Neuronal stem cell (in vitro differentiated cells): ENCODE measurements around the gene AJUBA.

Source experiments
- DNase-seq: peaks from one replicate; pipeline ENCODE4 v3.0.0-alpha.2; 2013; ENCODE audit warnings: low spot score
- H2AFZ ChIP-seq: one replicate; pipeline ENCODE4 v1.6.1; 2013; ENCODE audit warnings: mild to moderate bottlenecking, low read length, inconsistent platforms
- H2AK5ac ChIP-seq: 2 replicates; pipeline ENCODE4 v1.6.1; 2013; ENCODE audit warnings: low read depth, mild to moderate bottlenecking, inconsistent platforms, low read length, moderate library complexity, mixed read lengths
- H2BK120ac ChIP-seq: 2 replicates; pipeline ENCODE4 v1.6.1; 2013; ENCODE audit warnings: low read depth, mild to moderate bottlenecking, inconsistent platforms, low read length, moderate library complexity, mixed read lengths
- H2BK12ac ChIP-seq: one replicate; pipeline ENCODE4 v1.6.1; 2013; ENCODE audit warnings: low read length, inconsistent platforms
- H2BK15ac ChIP-seq: 2 replicates; pipeline ENCODE4 v1.6.1; 2013; ENCODE audit warnings: mild to moderate bottlenecking, low read length, inconsistent platforms, mixed read lengths
- H2BK5ac ChIP-seq: one replicate; pipeline ENCODE4 v1.6.1; 2013; ENCODE audit warnings: inconsistent platforms, mild to moderate bottlenecking, low read length, moderate library complexity
- H3K14ac ChIP-seq: one replicate; pipeline ENCODE4 v1.6.1; 2013; ENCODE audit warnings: low read length, inconsistent platforms
- H3K18ac ChIP-seq: 2 replicates; pipeline ENCODE4 v1.6.1; 2013; ENCODE audit warnings: low read length, inconsistent platforms
- H3K23ac ChIP-seq: 2 replicates; pipeline ENCODE4 v1.6.1; 2013; ENCODE audit warnings: low read depth, mild to moderate bottlenecking, mixed read lengths, low read length, inconsistent platforms; ENCODE audit not compliant: poor library complexity
- H3K27ac ChIP-seq: replicated peaks from 3 replicates; pipeline ENCODE4 v1.5.1; 2013; ENCODE audit warnings: low read length, inconsistent platforms
- H3K27me3 ChIP-seq, 3 experiments: 2 replicates each; pipeline ENCODE4 v1.6.1; 2013; ENCODE audit warnings: low read length in 3 of 3, mild to moderate bottlenecking in 2 of 3, inconsistent platforms in 1 of 3, low read depth in 1 of 3, mixed read lengths in 1 of 3, moderate library complexity in 1 of 3; ENCODE audit not compliant: control insufficient read depth in 3 of 3, insufficient read depth in 3 of 3
- H3K36me3 ChIP-seq, 2 donors: replicated peaks in 1 of 2; 2 replicates each; pipeline ENCODE4 v1.6.1; 2013; ENCODE audit warnings: low read length in 2 of 2; ENCODE audit not compliant: control insufficient read depth in 2 of 2, insufficient read depth in 2 of 2
- H3K4ac ChIP-seq: 2 replicates; pipeline ENCODE4 v1.6.1; 2013; ENCODE audit warnings: inconsistent platforms, mild to moderate bottlenecking, low read length, moderate library complexity
- H3K4me1 ChIP-seq, 2 donors: 1 replicate in 1 of 2; 2 replicates in 1 of 2; pipeline ENCODE4 v1.6.1; 2013; ENCODE audit warnings: low read length in 2 of 2, low read depth in 1 of 2; ENCODE audit not compliant: control insufficient read depth in 2 of 2, insufficient read depth in 1 of 2
- H3K4me2 ChIP-seq: one replicate; pipeline ENCODE4 v1.6.1; 2013; ENCODE audit warnings: mild to moderate bottlenecking, low read length, inconsistent platforms; ENCODE audit not compliant: insufficient read depth, poor library complexity, severe bottlenecking
- H3K4me3 ChIP-seq, 2 donors: 2 replicates each; pipeline ENCODE4 v1.5.1; 2013; ENCODE audit warnings: low read length in 2 of 2, mild to moderate bottlenecking in 2 of 2, inconsistent platforms in 1 of 2, moderate library complexity in 1 of 2
- H3K79me1 ChIP-seq: one replicate; pipeline ENCODE4 v1.6.1; 2013; ENCODE audit warnings: low read depth, mild to moderate bottlenecking, inconsistent platforms, low read length, moderate library complexity
- H3K9ac ChIP-seq: one replicate; pipeline ENCODE4 v1.6.1; 2013; ENCODE audit warnings: mild to moderate bottlenecking, low read depth, low read length, inconsistent platforms; ENCODE audit not compliant: poor library complexity
- H3K9me3 ChIP-seq, 2 donors: replicated peaks in 1 of 2; 2 replicates each; pipeline versions ENCODE3 to v1.6.1; 2013; ENCODE audit warnings: low read length in 2 of 2, mild to moderate bottlenecking in 2 of 2, inconsistent platforms in 1 of 2, low read depth in 1 of 2, mixed read lengths in 1 of 2, moderate library complexity in 1 of 2; ENCODE audit not compliant: control insufficient read depth in 2 of 2, insufficient read depth in 1 of 2
- H4K8ac ChIP-seq: one replicate; pipeline ENCODE4 v1.6.1; 2013; ENCODE audit warnings: low read depth, mild to moderate bottlenecking, inconsistent platforms, low read length, moderate library complexity
- H4K91ac ChIP-seq: one replicate; pipeline ENCODE4 v1.6.1; 2013; ENCODE audit warnings: low read length, low read depth, mild to moderate bottlenecking, inconsistent platforms; ENCODE audit not compliant: poor library complexity
- WGBS, 2 donors: extraction: QIAGEN DNeasy Blood & Tissue Kit; methylation state at CpG; one replicate each; pipeline ENCODE4 v1.1.7; 2013; ENCODE audit warnings: missing lambda C conversion rate in 2 of 2, mixed read lengths in 1 of 2; ENCODE audit not compliant: insufficient read length in 2 of 2, insufficient replicate concordance in 1 of 2; ENCODE audit errors: extremely low coverage in 2 of 2; 5-methylcytosine and 5-hydroxymethylcytosine counted together

AJUBA gene

GRCh38 chr14:22987291-22987690 lies 4.9 kb upstream of the AJUBA start:
- no peak overlapping the region for H3K14ac ChIP-seq
- no peak overlapping the region for H2BK5ac ChIP-seq
- H3K9ac ChIP-seq: no peak overlapping the region
- no peak overlapping the region for H3K4ac ChIP-seq
- H3K4me1 ChIP-seq: no peaks in the 10 kb centered on the region
- H3K4me2 ChIP-seq: no peak overlapping the region
- H2BK12ac ChIP-seq: no peak overlapping the region
- no peak overlapping the region for H3K27ac ChIP-seq
- no peaks in the 10 kb centered on the region for H3K79me1 ChIP-seq
- H3K9me3 ChIP-seq: peaks cover 0 to 2% of the 10 kb centered on the region in 2 donors
- H2AK5ac ChIP-seq: no peak overlapping the region
- peak overlapping the region; percentile 41 for H3K18ac ChIP-seq
- H3K36me3 ChIP-seq: peaks cover 0 to 24% of the 10 kb centered on the region in 2 donors
- WGBS, 2 donors: no CpG with 5 or more reads among the region's 8 CpGs
- no peaks in the 10 kb centered on the region for H3K27me3 ChIP-seq
- H2AFZ ChIP-seq: no peak overlapping the region
- H4K91ac ChIP-seq: no peak overlapping the region
- H4K8ac ChIP-seq: no peak overlapping the region
- no peak overlapping the region for H2BK15ac ChIP-seq
- no peak for DNase-seq
- no peak overlapping the region for H3K4me3 ChIP-seq
- no peak overlapping the region for H2BK120ac ChIP-seq
- no peak overlapping the region for H3K23ac ChIP-seq

DNA sequence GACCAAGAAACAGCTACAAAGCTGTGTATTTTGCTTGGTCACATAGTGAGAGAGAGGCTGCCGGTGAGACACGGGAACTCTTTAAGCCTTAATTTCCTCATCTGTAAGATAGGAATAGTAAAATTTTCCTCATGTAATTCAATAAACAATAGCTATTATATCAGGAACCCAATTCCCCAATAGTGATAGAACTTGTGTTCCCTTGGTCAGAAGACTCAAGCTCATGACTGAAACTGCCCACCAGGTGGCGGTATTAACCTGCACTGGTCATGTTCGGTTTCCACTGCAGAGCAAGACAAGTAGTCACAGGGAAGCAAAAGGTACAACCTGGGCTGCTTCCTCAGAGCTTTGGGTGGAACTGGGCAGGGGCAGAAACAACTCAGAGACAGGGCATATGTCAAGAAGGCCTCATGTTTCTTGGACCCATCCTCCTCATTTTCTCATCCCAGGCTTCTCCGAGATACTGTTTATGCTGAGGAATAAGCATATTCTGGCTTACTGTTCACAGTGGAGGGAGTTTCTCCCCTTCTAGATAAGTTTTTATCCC lies 4.2 kb upstream of the AJUBA start:
- no peak overlapping the region for H4K91ac ChIP-seq
- no peak overlapping the region for H3K18ac ChIP-seq
- H2BK12ac ChIP-seq: no peak overlapping the region
- no peak overlapping the region for H2AK5ac ChIP-seq
- H2BK5ac ChIP-seq: no peak overlapping the region
- no peaks in the 10 kb centered on the region for H3K27me3 ChIP-seq
- no CpG with 5 or more reads among the region's 5 CpGs for WGBS, 2 donors
- H3K4me3 ChIP-seq: no peak overlapping the region
- H3K4ac ChIP-seq: no peak overlapping the region
- no peak overlapping the region for H3K23ac ChIP-seq
- no peak overlapping the region for H3K14ac ChIP-seq
- H4K8ac ChIP-seq: no peak overlapping the region
- no peaks in the 10 kb centered on the region for H3K4me1 ChIP-seq
- peak; percentile 87 for DNase-seq
- H2BK15ac ChIP-seq: no peak overlapping the region
- peaks cover 0 to 2% of the 10 kb centered on the region in 2 donors for H3K9me3 ChIP-seq
- no peak overlapping the region for H3K27ac ChIP-seq
- no peak overlapping the region for H3K9ac ChIP-seq
- H3K79me1 ChIP-seq: peaks cover 2% of the 10 kb centered on the region
- H2AFZ ChIP-seq: no peak overlapping the region
- H3K36me3 ChIP-seq: peaks cover 0 to 24% of the 10 kb centered on the region in 2 donors
- H2BK120ac ChIP-seq: no peak overlapping the region
- H3K4me2 ChIP-seq: no peak overlapping the region

- Histone ChIP-seq H3K4me3 (no peak overlapping the region), H3K9ac (no peak overlapping the region), H3K18ac (no peak overlapping the region), H3K14ac (no peak overlapping the region), H3K79me1 (peaks cover 7% of the 10 kb centered on the region), H3K27ac (no peak overlapping the region), H3K4me1 (no peaks in the 10 kb centered on the region), H3K9me3 (peaks cover 0 to 2% of the 10 kb centered on the region in 2 donors), H3K36me3 (peaks cover 0 to 24% of the 10 kb centered on the region in 2 donors), H4K8ac (no peak overlapping the region), H2AK5ac (no peak overlapping the region), H4K91ac (no peak overlapping the region), H3K27me3 (no peaks in the 10 kb centered on the region), H3K4ac (no peak overlapping the region), H2BK120ac (no peak overlapping the region), H3K23ac (no peak overlapping the region), H2BK15ac (no peak overlapping the region), H2BK12ac (no peak overlapping the region), H2BK5ac (no peak overlapping the region), H3K4me2 (no peak overlapping the region), H2AFZ (no peak overlapping the region)
- no CpG with 5 or more reads among the region's 2 CpGs for WGBS, 2 donors
- DNase-seq: no peak
Measured at GRCh38 chr14:22985894-22986507, 3.6 kb upstream of the AJUBA start.

GRCh38 chr14:22984959-22985658 lies 2.8 kb upstream of the AJUBA start:
- no peaks in the 10 kb centered on the region for H3K27me3 ChIP-seq
- H2BK15ac ChIP-seq: no peak overlapping the region
- no peak overlapping the region for H4K91ac ChIP-seq

More at GRCh38 chr14:22984959-22985658, 2.8 kb upstream of the AJUBA start:
- H3K9ac ChIP-seq: no peak overlapping the region
- H3K4ac ChIP-seq: no peak overlapping the region
- no peak overlapping the region for H3K4me3 ChIP-seq
- no CpG with 5 or more reads among the region's 6 CpGs for WGBS, 2 donors
- H2AFZ ChIP-seq: no peak overlapping the region
- no peak overlapping the region for H3K14ac ChIP-seq
- H2AK5ac ChIP-seq: no peak overlapping the region
- H3K9me3 ChIP-seq: peaks cover 0 to 2% of the 10 kb centered on the region in 2 donors
- H3K36me3 ChIP-seq: peaks cover 0 to 26% of the 10 kb centered on the region in 2 donors
- H2BK12ac ChIP-seq: no peak overlapping the region
- no peak overlapping the region for H4K8ac ChIP-seq
- peaks cover 0 to 2% of the 10 kb centered on the region in 2 donors for H3K4me1 ChIP-seq
- no peak overlapping the region for H3K18ac ChIP-seq
- no peak overlapping the region for H3K27ac ChIP-seq
- H3K4me2 ChIP-seq: no peak overlapping the region
- DNase-seq: no peak
- no peak overlapping the region for H2BK120ac ChIP-seq
- H3K23ac ChIP-seq: no peak overlapping the region
- peaks cover 9% of the 10 kb centered on the region for H3K79me1 ChIP-seq
- H2BK5ac ChIP-seq: no peak overlapping the region
